HG03064 (cell line): Measurements from ENCODE around the gene CEACAM18.
"Not testable (repeated sequence)": the region's sequence is repeated elsewhere in the genome, so short reads cannot be mapped to it uniquely, and the experiment has no call there.

Experiments
- ATAC-seq: cut with Tn5 transposase; IDR thresholded peaks from one replicate; pipeline ENCODE4 v1.9.1; 2021; ENCODE audit warnings: low read depth; ENCODE audit not compliant: unreplicated experiment

The CEACAM18 gene

GRCh38 chr19:51460164-51460992 lies 18.0 kb upstream of the CEACAM18 start:
- no peak for ATAC-seq

GRCh38 chr19:51461723-51462161 lies 16.6 kb upstream of the CEACAM18 start:
- ATAC-seq = no peak

DNA sequence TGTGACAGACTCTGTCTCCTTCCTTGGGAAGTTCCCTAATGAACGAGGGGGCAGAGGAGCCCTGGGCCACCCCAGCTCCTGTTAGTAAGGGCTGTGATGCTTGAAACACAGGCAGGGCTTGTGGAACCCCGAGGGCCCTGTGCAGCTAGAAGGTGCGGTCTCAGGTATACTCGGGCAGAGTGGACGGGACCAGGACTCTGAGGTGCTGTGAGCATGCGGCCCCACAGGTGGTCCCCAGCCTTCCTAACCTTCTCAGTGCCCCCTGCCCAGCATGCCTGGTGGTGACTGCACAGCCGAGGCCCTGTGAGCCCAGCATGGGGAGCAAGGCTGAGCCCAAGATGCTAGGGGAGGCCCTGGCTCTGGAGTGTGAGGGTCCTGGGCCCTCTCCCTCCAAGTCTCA lies 16.1 kb upstream of the CEACAM18 start:
- ATAC-seq = no peak

DNA sequence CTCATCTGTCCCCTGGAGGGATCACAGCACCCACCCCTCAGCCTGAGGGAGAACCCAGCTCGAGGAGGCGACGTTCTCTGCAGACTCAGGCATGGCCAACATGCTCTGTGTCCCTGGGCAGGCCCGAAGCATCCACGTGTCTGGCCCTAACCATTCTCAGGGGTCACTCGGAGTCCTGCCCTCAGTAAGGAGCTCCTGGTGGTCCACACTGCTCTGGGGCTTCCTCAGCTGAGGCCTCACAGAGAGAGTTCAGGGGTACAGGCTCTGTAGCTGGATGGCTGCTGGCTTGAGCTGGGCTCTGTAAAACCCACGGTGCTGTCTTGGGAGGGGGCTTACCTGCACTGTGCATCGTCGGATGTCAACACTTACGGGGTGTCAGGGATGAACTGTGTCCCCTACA lies 15.7 kb upstream of the CEACAM18 start:
- ATAC-seq = no peak

- ATAC-seq = not testable (repeated sequence)
These were observed 14.3 kb upstream of the CEACAM18 start for GRCh38 chr19:51463976-51464581.

DNA sequence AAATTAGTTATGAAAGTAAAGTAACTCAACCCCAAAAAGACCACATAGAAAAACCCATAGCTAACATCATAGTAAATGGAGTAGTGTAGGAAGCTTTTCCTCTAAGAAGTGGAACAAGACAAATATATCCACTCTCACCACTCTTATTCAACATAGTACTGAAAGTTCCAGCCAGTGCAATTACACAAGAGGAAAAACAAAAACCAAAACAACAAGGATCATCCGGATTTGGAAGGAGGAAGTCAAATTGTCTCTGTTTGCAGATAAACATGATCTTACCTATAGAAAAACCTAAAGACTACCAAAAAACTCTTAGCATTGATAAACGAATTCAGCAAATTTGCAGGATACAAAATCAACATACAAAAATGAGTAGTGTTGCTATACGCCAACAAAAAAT lies 11.6 kb upstream of the CEACAM18 start:
- no peak for ATAC-seq

DNA sequence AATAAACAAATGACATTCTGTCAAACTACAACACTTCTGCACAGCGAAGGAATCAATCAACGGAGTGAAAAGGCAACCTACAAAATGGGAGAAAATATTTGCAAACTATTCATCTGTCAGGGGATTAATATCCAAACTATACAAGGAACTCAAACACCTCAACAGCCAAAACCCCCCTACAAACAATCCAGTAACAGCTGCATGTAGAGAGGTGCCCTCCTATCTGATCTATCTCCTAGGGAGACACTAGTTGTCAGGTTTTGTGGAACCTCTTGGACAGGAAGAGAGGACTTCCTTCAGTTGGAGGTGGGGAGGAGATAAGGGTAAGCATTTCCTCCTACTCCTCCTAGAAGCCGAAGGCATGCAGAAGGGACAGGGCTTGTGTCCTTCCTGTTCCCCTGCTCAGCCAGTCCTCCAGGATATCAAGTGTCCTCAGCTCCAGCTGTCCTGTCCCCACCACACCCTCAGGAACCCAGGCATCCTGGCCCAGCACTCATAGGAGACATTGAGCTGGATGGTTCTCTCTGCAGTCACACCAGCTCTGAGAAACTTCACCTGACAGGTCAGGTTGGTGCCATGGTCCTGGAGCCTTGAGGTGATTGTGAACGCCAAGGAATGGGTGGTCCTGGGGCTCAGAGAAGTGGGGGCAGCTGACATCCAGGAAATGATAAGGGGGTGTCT lies 10.3 kb upstream of the CEACAM18 start:
- ATAC-seq = no peak

GRCh38 chr19:51468545-51468920 lies 9.8 kb upstream of the CEACAM18 start:
- ATAC-seq = no peak

DNA sequence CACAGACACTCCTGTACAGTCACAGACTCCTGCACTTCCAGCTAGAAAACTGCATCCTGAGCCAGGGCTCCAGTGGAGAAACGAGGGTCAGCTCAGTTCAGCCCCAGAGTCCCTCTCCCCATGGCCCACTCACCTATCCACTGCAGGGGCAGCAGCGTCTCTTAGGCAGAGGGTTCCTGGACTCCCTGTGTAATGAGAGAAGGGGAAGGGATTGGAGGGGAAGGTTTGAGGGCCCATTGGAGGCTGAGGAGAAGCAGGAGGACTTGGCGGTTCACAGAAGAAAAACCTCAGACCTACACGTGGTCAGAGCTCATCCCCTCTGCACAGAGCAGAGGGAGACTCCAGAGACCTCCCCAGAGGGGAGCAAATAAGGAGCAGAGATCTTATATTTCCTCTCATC lies 9.2 kb upstream of the CEACAM18 start:
- ATAC-seq = no peak

GRCh38 chr19:51469629-51470028 lies 8.7 kb upstream of the CEACAM18 start:
- ATAC-seq = no peak

DNA sequence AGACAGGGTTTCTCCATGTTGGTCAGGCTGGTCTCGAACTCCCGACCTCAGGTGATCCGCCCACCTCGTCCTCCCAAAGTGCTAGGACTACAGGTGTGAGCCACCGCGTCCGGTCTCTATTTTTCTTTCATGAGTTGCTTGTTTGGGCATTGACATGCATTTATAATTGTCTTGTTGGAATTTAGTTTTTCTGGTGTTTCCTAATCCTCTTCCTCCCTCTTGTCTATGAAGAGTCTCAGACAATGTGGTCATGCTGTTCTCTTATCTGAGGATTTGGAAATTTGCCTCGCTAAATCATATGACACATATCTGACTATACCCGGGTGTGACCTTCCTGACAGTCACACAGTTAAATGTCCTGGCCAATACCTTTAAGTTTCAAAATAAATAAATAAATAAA lies 7.4 kb upstream of the CEACAM18 start:
- ATAC-seq = no peak

DNA sequence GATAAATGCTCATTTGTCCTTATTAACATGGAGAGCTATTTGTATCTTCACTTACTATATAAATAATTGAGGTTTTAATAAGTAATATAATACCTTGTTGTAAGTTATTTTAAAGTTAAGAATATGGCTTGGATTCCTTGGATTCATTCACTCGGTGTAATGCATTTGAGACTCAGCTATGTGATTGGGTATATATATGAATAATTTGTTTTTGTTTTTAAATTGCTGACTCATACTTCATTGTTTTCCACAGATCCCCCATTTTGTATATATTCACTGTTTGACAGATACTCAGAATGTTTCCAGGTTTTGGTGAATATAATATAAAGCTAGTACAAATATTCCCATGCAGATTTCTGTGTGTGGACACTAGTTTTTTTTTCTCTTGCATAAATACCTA lies 6.8 kb upstream of the CEACAM18 start:
- no peak for ATAC-seq

DNA sequence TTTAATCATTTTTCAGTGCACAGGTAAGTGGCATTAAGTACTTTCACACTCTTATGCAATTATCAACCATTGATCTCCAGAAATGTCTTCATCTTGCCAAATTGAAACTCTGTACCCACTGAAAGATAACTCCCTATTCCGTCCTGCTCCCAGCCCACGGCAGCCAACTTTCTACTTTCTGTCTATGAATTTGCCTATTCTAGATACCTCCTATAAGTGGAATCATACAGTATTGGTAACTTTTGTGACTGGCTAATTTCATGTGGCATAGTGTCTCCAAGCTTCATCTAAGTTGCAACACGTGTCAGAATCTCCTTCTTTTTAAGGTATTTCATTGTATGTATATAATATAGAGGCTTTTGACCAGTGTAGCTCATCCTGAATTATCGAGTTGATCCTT lies 5.7 kb upstream of the CEACAM18 start:
- no peak for ATAC-seq

DNA sequence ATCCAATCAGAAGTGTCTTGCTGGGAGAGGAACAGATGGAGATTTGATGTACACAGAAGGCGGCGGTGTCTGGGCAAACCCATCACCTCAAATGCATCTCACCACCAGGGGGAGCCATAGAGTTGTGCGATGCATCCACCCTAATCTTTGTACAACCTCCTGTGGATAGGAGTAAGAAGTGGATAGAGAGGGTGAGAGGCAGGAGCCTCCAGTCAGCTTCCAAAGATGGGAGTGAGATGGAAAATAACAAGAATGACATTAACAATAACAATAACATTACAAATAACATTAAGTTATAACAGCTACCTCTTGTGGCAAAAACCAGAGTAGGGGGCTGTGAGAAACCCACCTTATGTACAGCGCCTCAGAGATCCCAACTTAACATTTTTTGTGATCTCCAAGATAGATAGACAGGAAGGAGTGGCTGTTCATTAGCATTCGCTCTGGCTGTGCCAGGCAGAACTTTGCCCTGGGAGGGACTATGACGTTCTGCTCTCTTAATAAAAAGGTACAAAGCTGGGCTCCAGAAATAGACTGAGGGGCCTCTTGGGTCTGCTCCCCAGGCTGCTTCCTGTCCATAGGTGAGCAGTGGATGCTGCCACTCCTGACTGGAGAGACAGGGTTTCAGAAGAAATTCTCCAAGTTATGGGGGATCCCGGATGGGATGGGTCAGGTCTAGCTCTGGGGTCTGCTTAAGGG lies 5.2 kb upstream of the CEACAM18 start:
- ATAC-seq = no peak

- no peak for ATAC-seq
These were observed 2.2 kb upstream of the CEACAM18 start for GRCh38 chr19:51476164-51476563.

DNA sequence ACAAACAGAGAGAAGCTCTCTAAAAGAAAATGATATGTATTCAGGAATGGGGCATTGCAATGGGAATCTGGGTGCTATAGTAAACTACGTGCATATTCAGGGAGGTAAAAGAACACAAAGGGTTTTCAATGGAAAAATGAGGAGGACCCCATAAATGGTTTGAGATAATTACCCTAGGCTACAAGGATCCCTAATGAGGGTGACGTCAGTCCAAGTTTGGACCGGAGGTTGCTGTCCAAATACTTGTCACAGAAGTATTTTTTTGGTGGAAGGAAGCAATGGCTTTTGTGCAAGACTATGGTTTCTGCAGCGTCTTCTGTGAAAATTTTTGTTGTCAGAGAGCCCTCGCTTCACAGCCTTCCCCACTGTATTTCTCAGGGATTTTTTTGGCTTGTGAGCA lies 995 bp upstream of the CEACAM18 start:
- ATAC-seq = no peak

DNA sequence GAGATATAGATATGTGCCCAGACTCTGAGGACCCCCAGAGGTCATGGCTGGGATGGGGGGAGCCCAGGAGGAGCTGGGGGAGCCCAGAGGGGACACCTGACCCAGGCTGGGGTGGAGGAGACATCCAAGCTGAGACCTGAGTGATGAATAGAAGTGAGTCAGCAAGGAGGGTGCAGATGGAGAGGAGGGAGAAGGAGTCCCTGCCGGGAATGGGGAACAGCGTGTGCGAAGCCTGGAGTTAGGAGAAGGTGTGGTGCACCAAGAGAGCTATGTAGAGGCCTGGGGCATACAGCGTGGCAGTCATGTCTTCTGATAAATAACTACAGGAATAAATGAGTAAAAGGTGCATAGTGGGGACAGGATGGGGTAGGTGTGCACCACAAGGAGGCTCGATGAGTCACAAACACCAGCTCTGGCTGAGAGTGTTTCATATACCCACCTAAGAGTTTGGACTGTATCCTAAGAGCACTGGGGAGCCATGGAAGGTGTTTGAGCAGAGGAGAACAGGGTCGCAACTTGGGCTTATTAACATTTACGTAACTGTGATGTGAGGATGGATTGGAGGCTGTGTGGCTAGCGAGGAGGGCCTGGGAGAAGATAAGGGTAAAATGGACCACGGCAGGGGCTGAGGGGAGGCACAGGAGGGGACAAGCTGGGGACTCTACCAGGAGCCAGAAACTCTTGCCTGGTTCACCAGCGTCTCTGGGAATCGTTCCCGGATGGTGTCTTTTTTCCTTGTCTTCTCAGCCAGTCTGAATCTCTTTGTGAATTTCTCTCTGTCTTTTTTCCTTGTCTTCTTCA lies 1.4 kb downstream of the CEACAM18 start:
- ATAC-seq = no peak

DNA sequence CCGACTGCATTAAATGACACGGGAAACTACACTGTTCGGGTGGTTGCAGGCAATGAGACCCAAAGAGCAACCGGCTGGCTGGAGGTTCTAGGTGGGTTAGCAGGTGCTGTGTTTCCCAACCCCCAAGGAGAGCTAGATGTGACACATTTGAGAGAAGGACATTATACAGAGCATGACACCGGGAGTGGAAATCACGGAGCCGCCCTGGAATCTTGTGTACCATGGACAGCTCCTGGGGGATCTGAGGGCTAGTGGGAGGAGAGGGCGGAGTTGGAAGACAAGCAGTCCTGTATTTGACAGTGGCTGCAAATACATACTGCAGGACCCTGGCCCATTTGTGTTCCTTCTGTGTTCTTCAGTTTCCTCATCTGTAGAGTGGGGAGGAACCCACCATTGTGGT lies 2.3 kb downstream of the CEACAM18 start:
- ATAC-seq = no peak

DNA sequence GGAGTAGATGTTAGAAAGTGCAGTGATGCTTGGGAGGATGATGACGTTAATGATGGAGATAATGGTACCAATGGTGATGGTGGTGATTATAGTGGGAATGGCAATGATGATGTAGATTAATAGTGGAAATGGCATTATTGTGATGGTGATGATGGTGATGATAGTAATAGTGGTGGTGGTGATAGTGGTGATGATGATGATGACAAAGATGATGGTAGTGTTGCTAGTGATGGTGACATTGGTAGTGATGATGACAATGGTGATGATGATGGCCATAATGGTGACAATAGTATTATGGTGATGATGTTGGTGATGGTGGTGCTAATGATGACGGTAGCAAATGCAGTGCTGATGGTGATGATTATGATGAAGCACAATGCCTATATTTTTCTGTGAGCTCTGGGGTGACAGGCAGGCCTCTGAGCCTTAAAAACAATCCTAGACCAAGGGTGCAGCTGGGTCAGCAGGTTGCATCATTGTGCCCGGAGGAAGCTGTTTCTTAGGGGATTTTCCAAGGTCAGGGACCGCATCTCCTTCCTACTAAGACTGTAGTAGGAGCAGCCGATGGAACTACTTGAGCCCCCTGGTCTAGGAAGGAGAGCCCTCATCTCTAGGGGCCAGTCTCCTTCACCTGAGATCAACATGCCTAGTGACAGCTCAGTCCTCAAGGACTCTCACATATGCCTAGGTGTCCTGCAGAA lies 7.8 kb downstream of the CEACAM18 start:
- no peak for ATAC-seq

DNA sequence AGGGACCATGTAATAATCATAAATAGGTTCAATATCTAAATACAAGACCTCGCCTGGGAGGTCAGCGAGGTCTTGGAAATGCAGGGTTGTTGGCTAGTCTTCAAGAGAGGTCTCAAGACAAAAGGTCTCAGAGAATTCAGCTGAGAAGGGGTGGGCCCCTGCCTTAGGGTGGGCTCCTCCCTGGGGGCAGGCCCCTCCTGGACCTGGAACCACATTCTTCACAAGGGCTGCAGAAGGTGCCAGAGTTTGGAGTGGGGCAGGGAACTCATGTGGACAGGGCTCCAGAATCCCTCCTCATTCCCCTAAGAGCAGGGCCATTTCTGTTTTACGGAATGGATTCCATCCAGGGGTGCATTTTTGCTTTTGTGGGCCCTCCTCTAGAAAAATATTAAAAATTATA lies 10.2 kb downstream of the CEACAM18 start:
- no peak for ATAC-seq
